Measurements from ENCODE around the gene FICD.

Gene FICD

DNA sequence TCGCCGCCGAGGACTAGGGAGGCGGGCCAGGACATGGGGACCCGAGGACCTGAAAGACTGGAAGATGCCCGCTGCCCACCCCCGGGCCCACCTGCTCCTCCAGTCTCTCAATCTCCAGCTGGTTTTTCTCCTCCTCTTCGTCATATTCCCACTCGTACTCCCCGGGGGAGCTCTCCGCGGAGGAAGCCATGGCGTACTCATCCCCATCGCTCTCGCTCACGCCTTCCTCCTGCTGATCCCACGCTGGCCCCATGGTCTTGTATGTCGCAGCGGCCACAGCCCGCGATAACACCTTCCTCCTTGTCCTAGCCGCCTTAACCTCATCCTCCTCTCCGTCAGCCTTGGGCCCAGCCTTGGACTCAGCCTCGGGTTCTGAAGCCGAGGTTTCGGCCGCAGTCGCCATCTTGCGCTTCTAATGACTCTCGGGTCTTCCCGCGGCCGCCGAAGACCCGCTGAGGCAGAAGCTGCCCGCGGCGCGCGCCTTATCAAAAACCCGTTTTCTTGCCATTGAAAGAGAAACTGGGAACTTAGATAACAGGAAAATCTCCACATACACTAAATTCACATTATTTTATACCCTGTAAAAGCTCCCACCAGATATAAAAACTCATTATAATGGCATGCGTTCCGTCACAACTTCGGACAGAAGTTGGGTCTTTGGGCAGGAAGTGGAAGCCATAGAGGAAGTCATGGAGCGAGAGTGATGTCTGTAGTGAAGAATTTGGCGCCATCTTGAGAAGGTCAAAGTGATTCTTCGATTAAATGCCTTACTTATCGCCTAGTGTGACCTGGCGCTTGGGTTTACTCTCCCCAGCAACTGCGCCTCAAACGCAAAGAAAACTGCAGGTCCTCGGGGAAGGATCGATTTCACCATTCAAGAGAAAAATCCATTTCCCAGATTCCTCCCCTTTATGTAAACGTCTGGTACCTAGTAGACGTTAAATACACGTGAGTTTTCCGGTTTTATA is 46.0 kb downstream of the FICD start, which contains the start of gene SART3:
Gene SART3 (minus strand): TSS at position 422 of the 968 bp plus-strand sequence. CDS start 19 bp downstream, at position 403.
- Histone ChIP-seq H3K27ac (ENCODE audit: low read depth, low read length) (peak within 1 kb of the TSS; percentile 87), H3F3A (ENCODE audit: control insufficient read depth, insufficient read depth) (peaks cover 8% of the 10 kb centered on the region; the same call in 1 of the 2 replicates), H3K36me3 (ENCODE audit: control insufficient read depth, low read length) (peaks cover 72% of the 10 kb centered on the region), H3K27me3 (ENCODE audit: control insufficient read depth, low read length) (no peaks in the 10 kb centered on the region), H3K79me2 (ENCODE audit: control insufficient read depth, low read length) (peaks cover 79% of the 10 kb centered on the region), H4K20me1 (ENCODE audit: control insufficient read depth, insufficient read depth, low read depth, low read length) (peaks cover 11% of the 10 kb centered on the region; the same call in 1 of the 2 replicates), H3K4me2 (ENCODE audit: low read length) (peak within 1 kb of the TSS; percentile 98), H3K9me2 (replicated peaks; ENCODE audit: control insufficient read depth, low read length) (no peaks in the 10 kb centered on the region), H3K4me3 (ENCODE audit: low read length) (peak within 1 kb of the TSS; percentile 93), H3K4me1 (ENCODE audit: control insufficient read depth, low read length) (peaks cover 65% of the 10 kb centered on the region), H3K9me3 (ENCODE audit: control insufficient read depth, insufficient read depth, low read length) (no peaks in the 10 kb centered on the region)
- no peak for TF ChIP-seq EZH2phosphoT487 (IDR thresholded peaks at IDR 0.05; ENCODE audit: borderline replicate concordance, low read length)
- TF ChIP-seq, protein P1, sequence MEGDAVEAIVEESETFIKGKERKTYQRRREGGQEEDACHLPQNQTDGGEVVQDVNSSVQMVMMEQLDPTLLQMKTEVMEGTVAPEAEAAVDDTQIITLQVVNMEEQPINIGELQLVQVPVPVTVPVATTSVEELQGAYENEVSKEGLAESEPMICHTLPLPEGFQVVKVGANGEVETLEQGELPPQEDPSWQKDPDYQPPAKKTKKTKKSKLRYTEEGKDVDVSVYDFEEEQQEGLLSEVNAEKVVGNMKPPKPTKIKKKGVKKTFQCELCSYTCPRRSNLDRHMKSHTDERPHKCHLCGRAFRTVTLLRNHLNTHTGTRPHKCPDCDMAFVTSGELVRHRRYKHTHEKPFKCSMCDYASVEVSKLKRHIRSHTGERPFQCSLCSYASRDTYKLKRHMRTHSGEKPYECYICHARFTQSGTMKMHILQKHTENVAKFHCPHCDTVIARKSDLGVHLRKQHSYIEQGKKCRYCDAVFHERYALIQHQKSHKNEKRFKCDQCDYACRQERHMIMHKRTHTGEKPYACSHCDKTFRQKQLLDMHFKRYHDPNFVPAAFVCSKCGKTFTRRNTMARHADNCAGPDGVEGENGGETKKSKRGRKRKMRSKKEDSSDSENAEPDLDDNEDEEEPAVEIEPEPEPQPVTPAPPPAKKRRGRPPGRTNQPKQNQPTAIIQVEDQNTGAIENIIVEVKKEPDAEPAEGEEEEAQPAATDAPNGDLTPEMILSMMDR (IDR thresholded peaks at IDR 0.05; ENCODE audit: low read depth, low read length, poor library complexity, severe bottlenecking) = no peak

- Histone ChIP-seq H3K9me2 (replicated peaks; ENCODE audit: control insufficient read depth, low read length) (no peaks in the 10 kb centered on the region), H3F3A (ENCODE audit: control insufficient read depth, insufficient read depth) (peaks cover 8% of the 10 kb centered on the region; the same call in 1 of the 2 replicates), H3K4me3 (ENCODE audit: low read length) (peak overlapping the region; percentile 93), H3K4me1 (ENCODE audit: control insufficient read depth, low read length) (peaks cover 63% of the 10 kb centered on the region), H3K27ac (ENCODE audit: low read depth, low read length) (peak overlapping the region; percentile 87), H3K36me3 (ENCODE audit: control insufficient read depth, low read length) (peaks cover 74% of the 10 kb centered on the region), H3K79me2 (ENCODE audit: control insufficient read depth, low read length) (peaks cover 70% of the 10 kb centered on the region), H3K4me2 (ENCODE audit: low read length) (peak overlapping the region; percentile 98), H4K20me1 (ENCODE audit: control insufficient read depth, insufficient read depth, low read depth, low read length) (peaks cover 7% of the 10 kb centered on the region; the same call in 1 of the 2 replicates), H3K9me3 (ENCODE audit: control insufficient read depth, insufficient read depth, low read length) (no peaks in the 10 kb centered on the region), H3K27me3 (ENCODE audit: control insufficient read depth, low read length) (no peaks in the 10 kb centered on the region)
- TF ChIP-seq EZH2phosphoT487 (IDR thresholded peaks at IDR 0.05; ENCODE audit: borderline replicate concordance, low read length) = no peak
- TF ChIP-seq, protein P1 (IDR thresholded peaks at IDR 0.05; ENCODE audit: low read depth, low read length, poor library complexity, severe bottlenecking) = no peak
Observed at GRCh38 chr12:108561852-108562347, 46.8 kb downstream of the FICD start.

- Histone ChIP-seq H3K27ac (ENCODE audit: low read depth, low read length) (peak within 1 kb of the TSS; percentile 87), H3K4me3 (ENCODE audit: low read length) (peak within 1 kb of the TSS; percentile 93), H3K36me3 (ENCODE audit: control insufficient read depth, low read length) (peaks cover 76% of the 10 kb centered on the region), H3K4me1 (ENCODE audit: control insufficient read depth, low read length) (peaks cover 65% of the 10 kb centered on the region), H3F3A (ENCODE audit: control insufficient read depth, insufficient read depth) (peaks cover 8% of the 10 kb centered on the region; the same call in 1 of the 2 replicates), H3K27me3 (ENCODE audit: control insufficient read depth, low read length) (no peaks in the 10 kb centered on the region), H3K79me2 (ENCODE audit: control insufficient read depth, low read length) (peaks cover 64% of the 10 kb centered on the region), H4K20me1 (ENCODE audit: control insufficient read depth, insufficient read depth, low read depth, low read length) (peaks cover 7% of the 10 kb centered on the region; the same call in 1 of the 2 replicates), H3K4me2 (ENCODE audit: low read length) (peak within 1 kb of the TSS; percentile 98), H3K9me2 (replicated peaks; ENCODE audit: control insufficient read depth, low read length) (no peaks in the 10 kb centered on the region), H3K9me3 (ENCODE audit: control insufficient read depth, insufficient read depth, low read length) (no peaks in the 10 kb centered on the region)
- TF ChIP-seq EZH2phosphoT487 (IDR thresholded peaks at IDR 0.05; ENCODE audit: borderline replicate concordance, low read length) = no peak
- TF ChIP-seq, protein P1 (IDR thresholded peaks at IDR 0.05; ENCODE audit: low read depth, low read length, poor library complexity, severe bottlenecking) = no peak
Observed at GRCh38 chr12:108562348-108563135, 47.5 kb downstream of the FICD start, which contains the start of gene ISCU. ISCU (plus strand) TSS chr12:108562596; CDS start chr12:108562623, 27 bp downstream.

All from DOHH2 (cell line).